Hepatocyte (in vitro differentiated cells): Measurements from ENCODE around the gene RGS3. TPM values are rescaled to one million over a fixed set of nuclear protein-coding genes. Genes with fewer than 3 reads are reported as not detected.

Experiments used
- DNase-seq: peaks from one replicate; pipeline ENCODE4 v3.0.0-alpha.2; 2016; ENCODE audit warnings: low spot score
- H2AFZ ChIP-seq: fragments of 200-600 bp; sonication (generic); 2 replicates; pipeline ENCODE4 v1.6.0; 2016; ENCODE audit warnings: antibody characterized with exemption, mild to moderate bottlenecking
- H3K27ac ChIP-seq: fragments of 200-600 bp; sonication (generic); 2 replicates; pipeline ENCODE4 v1.5.1; 2016; ENCODE audit warnings: mild to moderate bottlenecking
- H3K27me3 ChIP-seq: fragments of 200-600 bp; sonication (generic); 2 replicates; pipeline ENCODE4 v1.6.1; 2016
- H3K36me3 ChIP-seq: fragments of 200-600 bp; sonication (generic); replicated peaks from 2 replicates; pipeline ENCODE4 v1.5.1; 2016; ENCODE audit warnings: low read depth; ENCODE audit not compliant: insufficient read depth
- H3K4me1 ChIP-seq: fragments of 200-600 bp; sonication (generic); 2 replicates; pipeline ENCODE4 v1.5.1; 2016; ENCODE audit warnings: mild to moderate bottlenecking, moderate library complexity; ENCODE audit not compliant: insufficient read depth
- H3K4me2 ChIP-seq: fragments of 200-600 bp; sonication (generic); 2 replicates; pipeline ENCODE4 v1.6.0; 2016
- H3K4me3 ChIP-seq: fragments of 200-600 bp; sonication (generic); 2 replicates; pipeline ENCODE4 v1.5.1; 2016; ENCODE audit warnings: mild to moderate bottlenecking
- H3K79me2 ChIP-seq: fragments of 200-600 bp; sonication (generic); 2 replicates; pipeline ENCODE4 v1.6.0; 2017; ENCODE audit warnings: mild to moderate bottlenecking
- H3K9me2 ChIP-seq: fragments of 200-600 bp; sonication (generic); replicated peaks from 2 replicates; pipeline ENCODE4 v1.6.0; 2017; ENCODE audit warnings: mild to moderate bottlenecking; ENCODE audit not compliant: insufficient read depth
- H3K9me3 ChIP-seq: fragments of 200-600 bp; sonication (generic); 2 replicates; pipeline ENCODE4 v1.5.1; 2016; ENCODE audit warnings: low read depth, mild to moderate bottlenecking
- H4K20me1 ChIP-seq: fragments of 200-600 bp; sonication (generic); 2 replicates; pipeline ENCODE4 v1.6.0; 2016; ENCODE audit warnings: mild to moderate bottlenecking; ENCODE audit not compliant: insufficient read depth, poor library complexity, severe bottlenecking
- CTCF ChIP-seq: fragments of 200-600 bp; sonication (generic); IDR thresholded peaks from 2 replicates; pipeline ENCODE4 v1.5.1; 2016; ENCODE audit warnings: antibody characterized with exemption, mild to moderate bottlenecking; ENCODE audit not compliant: poor library complexity
- EZH2 ChIP-seq: fragments of 200-600 bp; sonication (generic); IDR thresholded peaks from 2 replicates; pipeline ENCODE4 v1.6.1; 2016; ENCODE audit warnings: antibody characterized with exemption, mild to moderate bottlenecking, borderline replicate concordance
- EZH2phosphoT487 ChIP-seq: fragments of 200-600 bp; sonication (generic); IDR thresholded peaks from one replicate; pipeline ENCODE4 v1.6.1; 2018; ENCODE audit warnings: antibody characterized with exemption, mild to moderate bottlenecking, low read depth, moderate library complexity; ENCODE audit not compliant: unreplicated experiment, severe bottlenecking
- WGBS: methylation state at CpG from one replicate; pipeline ENCODE4 v1.1.6; 2016; ENCODE audit warnings: low lambda C conversion rate; ENCODE audit errors: missing lambda C conversion rate; 5-methylcytosine and 5-hydroxymethylcytosine counted together
- polyA plus RNA-seq: library from polyadenylated mRNA; unstranded; fragments of >200 nt; fragmentation: Nextera tagmentation; extraction: Ambion mirVana; gene quantifications from 2 replicates; pipeline ENCODE4 v1.2.1, GENCODE V29; 2016
- total RNA-seq: library from RNA; depleted of rRNA; stranded (reverse); fragments of >200 nt; gene quantifications from 2 replicates; pipeline ENCODE4 v1.2.3, GENCODE V29; 2014

The RGS3 gene
- total and polyA plus RNA-seq, 2 experiments from 2014 or later, result 48.0 to 62.7 TPM

GRCh38 chr9:113600023-113600823 is 136.7 kb downstream of the RGS3 start:
- Histone ChIP-seq H3K9me2 (no peaks in the 10 kb centered on the region), H3K4me1 (peaks cover 32% of the 10 kb centered on the region), H4K20me1 (no peaks in the 10 kb centered on the region), H3K36me3 (no peaks in the 10 kb centered on the region), H2AFZ (no peak overlapping the region), H3K4me2 (no peak overlapping the region), H3K79me2 (peaks cover 15% of the 10 kb centered on the region), H3K9me3 (no peaks in the 10 kb centered on the region), H3K27me3 (no peaks in the 10 kb centered on the region), H3K27ac (no peak overlapping the region), H3K4me3 (no peak overlapping the region)
- 87% methylated on average over 12 of the region's 12 CpGs for WGBS
- TF ChIP-seq CTCF (no peak), EZH2phosphoT487 (no peak), EZH2 (no peak)
- no peak for DNase-seq

- Histone ChIP-seq H3K9me3 (no peaks in the 10 kb centered on the region), H3K79me2 (peaks cover 7% of the 10 kb centered on the region), H3K27ac (no peak overlapping the region), H2AFZ (no peak overlapping the region), H3K4me3 (no peak overlapping the region), H3K9me2 (no peaks in the 10 kb centered on the region), H3K4me1 (peaks cover 32% of the 10 kb centered on the region), H3K27me3 (no peaks in the 10 kb centered on the region), H3K4me2 (no peak overlapping the region), H4K20me1 (no peaks in the 10 kb centered on the region), H3K36me3 (no peaks in the 10 kb centered on the region)
- TF ChIP-seq CTCF (no peak), EZH2 (no peak), EZH2phosphoT487 (no peak)
- DNase-seq, result no peak
- WGBS, result 71% methylated on average over 4 of the region's 5 CpGs
Measured at GRCh38 chr9:113600871-113601614, 137.5 kb downstream of the RGS3 start.

GRCh38 chr9:113601656-113602055 is 138.1 kb downstream of the RGS3 start:
- Histone ChIP-seq H3K79me2 (peaks cover 4% of the 10 kb centered on the region), H3K27me3 (no peaks in the 10 kb centered on the region), H3K36me3 (no peaks in the 10 kb centered on the region), H2AFZ (no peak overlapping the region), H4K20me1 (no peaks in the 10 kb centered on the region), H3K9me2 (no peaks in the 10 kb centered on the region), H3K4me1 (peaks cover 32% of the 10 kb centered on the region), H3K4me3 (no peak overlapping the region), H3K4me2 (no peak overlapping the region), H3K27ac (peak overlapping the region; percentile 53), H3K9me3 (no peaks in the 10 kb centered on the region)
- WGBS, result 90% methylated on average over 5 of the region's 5 CpGs
- DNase-seq, result no peak
- TF ChIP-seq EZH2 (no peak), EZH2phosphoT487 (no peak), CTCF (no peak)
